Astrocyte of the spinal cord (primary cell): ENCODE data around the gene TRHDE.
"Not testable (repeated sequence)": the region's sequence is repeated elsewhere in the genome, so short reads cannot be mapped to it uniquely, and the experiment has no call there.

Source experiments
- DNase-seq: peaks from one replicate; pipeline ENCODE4 v3.0.0; 2011; ENCODE audit warnings: low read depth, low spot score
- H3K4me3 ChIP-seq: 2 replicates; pipeline ENCODE4 v1.5.1; 2011; ENCODE audit warnings: low read depth, mild to moderate bottlenecking, low read length, moderate library complexity
- CTCF ChIP-seq: IDR thresholded peaks from 2 replicates; pipeline ENCODE4 v1.5.1; 2012; ENCODE audit warnings: low read depth, mild to moderate bottlenecking, low read length, inconsistent platforms
- in situ Hi-C: cut with HindIII; loops from 2 replicates; pipeline ENCODE4 v1.10.0; 2017; ENCODE audit warnings: low sequenced_read_pairs

Gene TRHDE

DNA sequence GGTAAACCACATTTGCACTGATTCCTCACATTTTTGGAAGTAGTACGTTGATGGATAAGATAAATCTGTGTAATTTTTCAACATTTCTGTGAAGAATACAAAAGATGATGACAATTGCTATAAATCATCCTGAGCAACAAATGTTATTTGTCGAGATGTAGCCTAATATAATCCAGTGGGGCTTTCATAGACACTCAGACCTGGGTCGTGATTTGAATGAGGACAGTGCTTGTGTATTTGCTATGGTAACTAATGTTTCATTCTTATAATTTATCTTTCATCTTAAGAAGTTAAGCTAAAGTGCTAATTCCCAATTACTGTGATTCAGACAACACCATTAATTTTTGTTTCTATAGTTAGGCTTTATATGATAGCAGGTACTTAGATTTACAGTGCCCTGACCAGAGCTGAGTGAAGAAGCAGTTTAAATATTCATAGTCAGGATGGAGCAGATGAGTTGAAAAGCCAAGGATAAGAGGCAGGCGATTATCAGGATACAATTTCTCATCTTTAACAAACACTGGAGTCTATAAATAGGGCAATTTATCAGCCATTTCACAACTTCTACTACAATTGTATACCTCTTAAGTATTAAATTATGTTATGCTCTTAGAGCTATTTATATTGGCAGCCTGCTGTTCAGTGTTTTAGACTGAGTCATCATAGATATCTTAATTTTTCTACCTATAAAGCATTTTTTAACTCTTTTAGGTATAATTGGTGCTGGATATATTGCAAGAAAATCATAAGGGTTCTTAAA is 359.9 kb downstream of the TRHDE start:
- no peak overlapping the region for H3K4me3 ChIP-seq
- peak; percentile 7 for DNase-seq
- no peak for TF ChIP-seq CTCF
- in situ Hi-C loops: no loop called here

DNA sequence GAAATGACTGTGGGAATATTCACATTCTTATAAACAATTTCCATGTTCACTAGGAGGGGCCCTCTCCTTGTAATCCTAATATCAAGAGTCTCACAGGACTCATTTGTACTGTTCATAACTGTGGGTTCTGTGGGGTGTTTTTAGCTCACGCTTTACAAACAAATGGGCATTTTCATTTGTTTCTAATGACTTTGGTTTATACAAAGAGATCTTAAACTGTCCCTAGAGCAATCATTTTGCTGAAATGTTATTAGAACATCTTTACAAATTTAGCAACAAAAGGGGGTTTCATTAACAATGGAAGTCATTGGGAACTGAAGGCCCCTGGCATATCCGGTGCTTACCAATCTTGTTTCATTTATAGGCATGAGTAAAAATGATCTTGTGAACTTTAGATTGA is 370.5 kb downstream of the TRHDE start:
- in situ Hi-C loops: no loop called here
- H3K4me3 ChIP-seq: no peak overlapping the region
- no peak for DNase-seq
- TF ChIP-seq CTCF: no peak

DNA sequence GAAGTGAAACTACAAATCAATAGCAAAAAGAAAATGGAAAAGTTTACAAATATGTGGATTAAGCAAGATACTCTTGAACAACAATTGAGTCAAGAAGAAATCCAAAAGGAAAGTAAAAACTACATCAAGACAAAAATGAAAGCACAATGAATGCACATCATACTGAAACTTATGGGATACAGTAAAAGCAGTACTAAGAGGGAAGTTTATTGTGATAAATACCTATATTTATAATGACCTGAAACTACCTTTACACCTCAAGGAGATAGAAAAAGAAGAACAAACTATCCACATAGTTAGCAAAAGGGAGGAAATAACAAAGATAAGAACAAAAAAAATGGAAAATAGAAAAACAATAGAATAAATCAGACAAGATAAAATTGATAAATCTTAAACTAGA is 375.0 kb downstream of the TRHDE start:
- no peak for TF ChIP-seq CTCF
- H3K4me3 ChIP-seq: no peak overlapping the region
- in situ Hi-C loops: no loop called here
- DNase-seq: no peak

DNA sequence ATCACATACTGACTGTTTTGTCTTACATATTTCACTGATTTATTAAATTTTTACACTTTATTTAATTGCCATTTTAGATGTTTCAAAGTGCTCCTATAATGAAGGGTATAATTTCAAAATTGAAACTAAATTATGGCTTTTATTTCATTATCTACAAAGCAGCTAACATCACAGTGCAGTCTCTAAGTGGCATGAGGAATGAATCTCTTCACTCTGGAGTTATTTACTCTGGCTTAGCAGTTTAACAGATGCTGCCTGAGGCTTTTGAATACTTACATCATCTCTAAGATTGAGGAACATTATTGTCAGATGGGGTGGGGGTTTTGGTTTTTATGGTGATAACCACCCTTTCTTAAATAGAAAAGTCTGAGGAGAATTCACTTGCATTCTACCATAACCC is 386.4 kb downstream of the TRHDE start:
- in situ Hi-C loops: no loop called here
- no peak overlapping the region for H3K4me3 ChIP-seq
- DNase-seq: no peak
- no peak for TF ChIP-seq CTCF

- H3K4me3 ChIP-seq, DNase-seq, in situ Hi-C loops: not testable (repeated sequence)
Measured at GRCh38 chr12:72660174-72660573, 388.0 kb downstream of the TRHDE start.

DNA sequence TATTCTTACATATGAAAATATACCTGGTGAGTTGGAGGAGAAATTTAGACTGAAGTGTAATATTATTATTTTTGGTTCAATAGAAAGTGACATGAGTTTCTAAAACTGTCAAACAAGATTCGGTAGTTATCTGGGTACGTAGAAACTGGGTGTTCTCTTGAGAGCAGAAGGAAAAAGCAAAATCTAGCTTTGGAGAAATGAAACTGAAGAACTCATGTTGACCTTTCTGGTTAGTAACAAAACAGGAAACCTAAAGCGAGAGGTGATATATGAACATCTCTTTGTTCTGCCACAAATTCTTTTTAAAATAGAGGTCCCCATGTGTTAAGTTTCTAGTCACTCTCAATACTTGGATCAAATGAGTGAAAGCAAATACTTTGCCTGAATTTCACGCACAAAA is 401.7 kb downstream of the TRHDE start:
- no peak for TF ChIP-seq CTCF
- no peak for DNase-seq
- H3K4me3 ChIP-seq: no peak overlapping the region
- in situ Hi-C loops: no loop called here

- H3K4me3 ChIP-seq: no peak overlapping the region
- no peak for TF ChIP-seq CTCF
- in situ Hi-C loops: no loop called here
- DNase-seq: no peak
Measured at GRCh38 chr12:72676556-72676955, 404.4 kb downstream of the TRHDE start.
